Pancreas (tissue), 10 donors: Measurements from ENCODE around the gene AKAP14. TPM values are rescaled to one million over a fixed set of nuclear protein-coding genes. Genes with fewer than 3 reads are reported as not detected.
"Not testable (repeated sequence)": the region's sequence is repeated elsewhere in the genome, so short reads cannot be mapped to it uniquely, and the experiment has no call there.

Experiments used
- ATAC-seq, 4 donors: fragments of 200-7000 bp; cut with Tn5 transposase; one replicate each; pipeline versions ENCODE4 v1.8.0 to v1.9.1; 2020; ENCODE audit warnings: mild to moderate bottlenecking in 4 of 4, moderate library complexity in 4 of 4
- DNase-seq, 6 donors: peaks; one replicate each; pipeline ENCODE4 v3.0.0-alpha.2; 2020
- FAIRE-seq: peaks from 2 replicates; lab custom pipeline; 2012; peaks lifted over from hg19 to GRCh38; lab: Jason Lieb, UNC
- H3K27ac ChIP-seq, 4 donors: fragments of 200-600 bp; sonication (generic); 1 replicate in 3 of 4; 2 replicates in 1 of 4; pipeline versions ENCODE4 v1.5.0 to v1.8.0; 2020
- H3K27me3 ChIP-seq, 4 donors: fragments of 200-600 bp; one replicate each; pipeline ENCODE4 v1.8.0; 2021
- H3K36me3 ChIP-seq, 3 donors: fragments of 200-600 bp; sonication (generic) in 1 of 3; one replicate each; pipeline versions ENCODE4 v1.5.0 to v1.8.0; 2020 to 2021
- H3K4me1 ChIP-seq, 3 donors: fragments of 200-600 bp; one replicate each; pipeline ENCODE4 v1.8.0; 2021
- H3K4me3 ChIP-seq, 4 donors: fragments of 200-600 bp; sonication (generic) in 2 of 4; one replicate each; pipeline versions ENCODE4 v1.5.0 to v1.8.0; 2020 to 2021
- H3K9me3 ChIP-seq, 4 donors: fragments of 200-600 bp; one replicate each; pipeline ENCODE4 v1.8.0; 2021
- CTCF ChIP-seq, 4 donors: fragments of 200-600 bp; sonication (generic) in 3 of 4; IDR thresholded peaks; one replicate each; pipeline versions ENCODE4 v1.5.0 to v1.8.0; 2021; ENCODE audit warnings: antibody characterized with exemption in 4 of 4
- WGBS, 2 donors: extraction: QIAGEN DNeasy Blood & Tissue Kit; methylation state at CpG; one replicate each; pipeline ENCODE4 v1.1.7; 2013; 5-methylcytosine and 5-hydroxymethylcytosine counted together
- intact Hi-C, 3 donors: fragments of 100-400 bp; cut with DNase I; formaldehyde crosslinking; loops; one replicate each; pipeline versions ENCODE4 v1.11.1 to v1.14.2; 2022
- polyA plus RNA-seq, 2 donors: library from polyadenylated mRNA; stranded (reverse); fragments of 200-250 nt; gene quantifications; one replicate each; pipeline ENCODE4 v1.2.3, GENCODE V29; 2013
- total RNA-seq, 6 donors: library from RNA; stranded (reverse); fragmentation: NEBNext Ultra II Directional in 4 of 6; extraction: Animal tissue kit (Norgen Biotek cat#: 25700) in 4 of 6; gene quantifications; one replicate each; pipeline versions ENCODE4 v1.2.1 to v1.2.4, GENCODE V29; 2021 to 2023
- donor health status: healthy with polysubstance abuse.
- donor health status: DM: no; HTN: no; CAD: no; lungs with moderate emphysema.
- donor health status: DM: no; HTN: no; CAD: no.
- donor health status: control.
- donor health status: control.
- donor health status: Bipolar disorder and iron deficiency.
- donor health status: DM: yes; HTN: yes; CAD: no.
- donor health status: DM: no; HTN: no; CAD: no.
- donor health status: DM: no; HTN: no; CAD: no.
- donor health status: DM: yes; HTN: yes; CAD: no.

AKAP14 gene
- total and polyA plus RNA-seq, 8 donors: not detected

GRCh38 chrX:119960625-119961024 lies 64.9 kb downstream of the AKAP14 start:
- H3K27me3 ChIP-seq: no peaks in the 10 kb centered on the region
- H3K4me1 ChIP-seq: no peaks in the 10 kb centered on the region
- H3K27ac ChIP-seq: no peak overlapping the region
- H3K9me3 ChIP-seq: no peaks in the 10 kb centered on the region
- intact Hi-C loops: no loop called here
- TF ChIP-seq CTCF (IDR thresholded peaks at IDR 0.05): no peak
- FAIRE-seq (no peak), ATAC-seq (no peak), DNase-seq (no peak)
- H3K4me3 ChIP-seq: no peak overlapping the region
- H3K36me3 ChIP-seq: no peaks in the 10 kb centered on the region

GRCh38 chrX:119966837-119967236 lies 71.1 kb downstream of the AKAP14 start:
- ATAC-seq, FAIRE-seq, H3K27me3 ChIP-seq, H3K36me3 ChIP-seq, intact Hi-C loops, H3K4me3 ChIP-seq, H3K4me1 ChIP-seq, DNase-seq, H3K9me3 ChIP-seq, H3K27ac ChIP-seq: not testable (repeated sequence)
- WGBS, 2 donors: 92 to 100% methylated on average over 1 of the region's 1 CpG

Other genes with a start within 250 kb of the AKAP14 start
- 10 to 100 TPM in 1 of 6 donors, 1 to 10 TPM in 5; 1.5 to 10.2 (median 3.8) TPM for gene SEPTIN6, start 202.7 kb upstream of the AKAP14 start, total RNA-seq
- 1 to 10 TPM; 2.4 to 4.3 TPM for gene SEPTIN6, start 202.7 kb upstream of the AKAP14 start, polyA plus RNA-seq
- gene SOWAHD, start 137.3 kb upstream of the AKAP14 start, total RNA-seq: 1 to 10 TPM in 1 of 6 donors, under 1 TPM in 4, not detected in 1; 0.16 to 1.3 (median 0.46) TPM
- under 1 TPM; 0.19 to 0.30 TPM for gene SOWAHD, start 137.3 kb upstream of the AKAP14 start, polyA plus RNA-seq
- 1,000 to 10,000 TPM in 2 of 6 donors, 100 to 1,000 TPM in 4; 567 to 1,199 (median 972) TPM for gene RPL39, start 104.3 kb upstream of the AKAP14 start, total RNA-seq
- 1,000 to 10,000 TPM; 2,611 to 3,516 TPM for gene RPL39, start 104.3 kb upstream of the AKAP14 start, polyA plus RNA-seq
- 1 to 10 TPM; 1.9 to 3.5 (median 3.0) TPM for gene UPF3B, start 42.9 kb upstream of the AKAP14 start, total RNA-seq
- gene UPF3B, start 42.9 kb upstream of the AKAP14 start, polyA plus RNA-seq: 1 to 10 TPM; 6.8 to 8.6 TPM
- 10 to 100 TPM in 2 of 6 donors, 1 to 10 TPM in 4; 8.1 to 14.5 (median 9.3) TPM for gene RNF113A, start 24.2 kb upstream of the AKAP14 start, total RNA-seq
- gene RNF113A, start 24.2 kb upstream of the AKAP14 start, polyA plus RNA-seq: 10 to 100 TPM in 1 of 2 donors, 1 to 10 TPM in 1; 9.9 to 14.1 TPM
- 10 to 100 TPM; 28.8 to 47.2 (median 39.8) TPM for gene NDUFA1, start 24.1 kb upstream of the AKAP14 start, total RNA-seq
- gene NDUFA1, start 24.1 kb upstream of the AKAP14 start, polyA plus RNA-seq: 10 to 100 TPM; 82.3 to 87.1 TPM
- gene NKAP, start 47.9 kb downstream of the AKAP14 start, total RNA-seq: 1 to 10 TPM; 2.0 to 4.0 (median 3.3) TPM
- 1 to 10 TPM; 2.5 to 5.5 TPM for gene NKAP, start 47.9 kb downstream of the AKAP14 start, polyA plus RNA-seq
- not detected for gene RHOXF2B, start 181.8 kb downstream of the AKAP14 start, total RNA-seq
- not detected for gene RHOXF2B, start 181.8 kb downstream of the AKAP14 start, polyA plus RNA-seq
- under 1 TPM in 1 of 6 donors, not detected in 5; 0.28 TPM for gene RHOXF1, start 220.0 kb downstream of the AKAP14 start, total RNA-seq
- gene RHOXF1, start 220.0 kb downstream of the AKAP14 start, polyA plus RNA-seq: 1 to 10 TPM in 1 of 2 donors, under 1 TPM in 1; 0.61 to 1.0 TPM